ENCODE results near the gene TXNRD1.

DNA sequence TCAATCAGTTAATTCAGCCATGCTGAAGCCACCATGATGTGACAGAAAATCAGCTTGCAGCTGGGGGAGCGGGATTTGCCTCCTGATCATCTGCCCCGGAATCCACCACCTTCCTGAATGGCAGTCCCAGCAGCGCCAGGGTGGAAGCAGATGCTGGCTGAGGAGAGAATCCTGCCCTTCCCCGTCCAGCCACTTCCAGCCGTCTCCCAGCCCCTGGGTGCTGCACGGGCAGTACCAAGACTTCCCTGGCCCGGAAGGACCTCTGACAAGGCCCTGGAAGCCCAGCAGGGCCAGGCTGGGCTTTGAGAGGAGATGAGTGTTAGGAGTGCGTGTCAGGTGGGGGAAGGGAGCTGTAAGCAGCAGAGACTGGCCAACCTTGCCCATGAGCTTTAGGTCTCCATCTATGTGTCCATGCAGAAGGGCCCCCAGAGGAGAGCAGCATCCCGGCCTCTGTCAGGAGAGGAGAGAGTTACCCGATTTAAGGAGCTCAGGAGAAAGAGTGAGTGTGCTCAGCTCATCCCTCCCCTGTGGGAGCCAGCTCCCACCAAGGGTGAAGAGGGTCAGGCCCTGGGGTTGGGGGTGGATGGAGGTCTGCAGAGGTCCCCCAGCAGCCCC lies 157.2 kb downstream of the TXNRD1 start:
- TF ChIP-seq, protein P1, sequence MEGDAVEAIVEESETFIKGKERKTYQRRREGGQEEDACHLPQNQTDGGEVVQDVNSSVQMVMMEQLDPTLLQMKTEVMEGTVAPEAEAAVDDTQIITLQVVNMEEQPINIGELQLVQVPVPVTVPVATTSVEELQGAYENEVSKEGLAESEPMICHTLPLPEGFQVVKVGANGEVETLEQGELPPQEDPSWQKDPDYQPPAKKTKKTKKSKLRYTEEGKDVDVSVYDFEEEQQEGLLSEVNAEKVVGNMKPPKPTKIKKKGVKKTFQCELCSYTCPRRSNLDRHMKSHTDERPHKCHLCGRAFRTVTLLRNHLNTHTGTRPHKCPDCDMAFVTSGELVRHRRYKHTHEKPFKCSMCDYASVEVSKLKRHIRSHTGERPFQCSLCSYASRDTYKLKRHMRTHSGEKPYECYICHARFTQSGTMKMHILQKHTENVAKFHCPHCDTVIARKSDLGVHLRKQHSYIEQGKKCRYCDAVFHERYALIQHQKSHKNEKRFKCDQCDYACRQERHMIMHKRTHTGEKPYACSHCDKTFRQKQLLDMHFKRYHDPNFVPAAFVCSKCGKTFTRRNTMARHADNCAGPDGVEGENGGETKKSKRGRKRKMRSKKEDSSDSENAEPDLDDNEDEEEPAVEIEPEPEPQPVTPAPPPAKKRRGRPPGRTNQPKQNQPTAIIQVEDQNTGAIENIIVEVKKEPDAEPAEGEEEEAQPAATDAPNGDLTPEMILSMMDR (IDR thresholded peaks at IDR 0.05): no peak
- no peak for TF ChIP-seq POLR2A (IDR thresholded peaks at IDR 0.05)

All from uterus (tissue), 2 donors.